H9 (cell line): ENCODE results near the gene KCNH1. TPM values are rescaled to one million over a fixed set of nuclear protein-coding genes. Genes with fewer than 3 reads are reported as not detected.

Experiments
- DNase-seq: peaks from one replicate; pipeline ENCODE4 v3.0.0-alpha.2; 2017
- H2AFZ ChIP-seq: one replicate; pipeline ENCODE4 v1.6.1; 2013; ENCODE audit warnings: mild to moderate bottlenecking, low read length, control low read depth, moderate library complexity
- H2AK5ac ChIP-seq: 2 replicates; pipeline ENCODE4 v1.6.1; 2013; ENCODE audit warnings: low read length, control low read depth, mixed read lengths; ENCODE audit not compliant: insufficient read length
- H2BK120ac ChIP-seq: one replicate; pipeline ENCODE4 v1.6.1; 2013; ENCODE audit warnings: low read depth, mild to moderate bottlenecking, low read length, control low read depth, inconsistent platforms; ENCODE audit not compliant: poor library complexity, severe bottlenecking
- H2BK12ac ChIP-seq: 2 replicates; pipeline ENCODE4 v1.6.1; 2013; ENCODE audit warnings: low read length, control low read depth, mixed read lengths, low read depth; ENCODE audit not compliant: insufficient read length
- H2BK15ac ChIP-seq: 2 replicates; pipeline ENCODE4 v1.6.1; 2013; ENCODE audit warnings: low read depth, low read length, control low read depth
- H2BK20ac ChIP-seq: one replicate; pipeline ENCODE4 v1.6.1; 2013; ENCODE audit warnings: low read depth, mild to moderate bottlenecking, low read length, control low read depth, inconsistent platforms; ENCODE audit not compliant: poor library complexity, severe bottlenecking
- H2BK5ac ChIP-seq: 2 replicates; pipeline ENCODE4 v1.6.1; 2013; ENCODE audit warnings: low read length, control low read depth, mixed read lengths; ENCODE audit not compliant: insufficient read length
- H3K14ac ChIP-seq: 2 replicates; pipeline ENCODE4 v1.6.1; 2013; ENCODE audit warnings: low read length, control low read depth; ENCODE audit not compliant: insufficient read depth
- H3K18ac ChIP-seq: 2 replicates; pipeline ENCODE4 v1.6.1; 2013; ENCODE audit warnings: low read depth, mild to moderate bottlenecking, mixed read lengths, low read length, control low read depth; ENCODE audit not compliant: insufficient read length
- H3K23ac ChIP-seq: 2 replicates; pipeline ENCODE4 v1.6.1; 2013; ENCODE audit warnings: low read length, control low read depth, mixed read lengths, low read depth; ENCODE audit not compliant: insufficient read length
- H3K23me2 ChIP-seq: 2 replicates; pipeline ENCODE4 v1.6.1; 2013; ENCODE audit warnings: low read depth, mild to moderate bottlenecking, mixed read lengths, low read length, control low read depth; ENCODE audit not compliant: insufficient read length, poor library complexity, severe bottlenecking
- H3K27ac ChIP-seq: 2 replicates; pipeline ENCODE4 v1.5.1; 2013; ENCODE audit warnings: low read length, control low read depth, mixed read lengths, low read depth; ENCODE audit not compliant: insufficient read length
- H3K27me3 ChIP-seq: 2 replicates; pipeline ENCODE4 v1.6.1; 2013; ENCODE audit warnings: low read length, control low read depth, inconsistent platforms; ENCODE audit not compliant: insufficient read depth
- H3K4ac ChIP-seq: 2 replicates; pipeline ENCODE4 v1.6.1; 2013; ENCODE audit warnings: low read depth, mild to moderate bottlenecking, control low read depth, inconsistent platforms, low read length, moderate library complexity
- H3K4me1 ChIP-seq: 2 replicates; pipeline ENCODE4 v1.6.1; 2013; ENCODE audit warnings: low read length, control low read depth, inconsistent platforms; ENCODE audit not compliant: insufficient read depth
- H3K4me2 ChIP-seq: 2 replicates; pipeline ENCODE4 v1.6.1; 2013; ENCODE audit warnings: low read length, control low read depth, mixed read lengths; ENCODE audit not compliant: insufficient read length, insufficient read depth
- H3K56ac ChIP-seq: 2 replicates; pipeline ENCODE4 v1.6.1; 2013; ENCODE audit warnings: low read depth, mild to moderate bottlenecking, mixed read lengths, low read length, control low read depth; ENCODE audit not compliant: insufficient read length
- H3K79me1 ChIP-seq: 2 replicates; pipeline ENCODE4 v1.6.1; 2013; ENCODE audit warnings: low read depth, mild to moderate bottlenecking, moderate library complexity, low read length, control low read depth, inconsistent platforms; ENCODE audit not compliant: insufficient read depth, poor library complexity, severe bottlenecking
- H3K79me2 ChIP-seq: 2 replicates; pipeline ENCODE4 v1.6.1; 2013; ENCODE audit warnings: low read length, control low read depth, inconsistent platforms; ENCODE audit not compliant: insufficient read depth
- H3K9ac ChIP-seq: 2 replicates; pipeline ENCODE4 v1.6.1; 2013; ENCODE audit warnings: low read length, control low read depth, mixed read lengths; ENCODE audit not compliant: insufficient read length; ENCODE audit errors: extremely low read depth
- H3K9me3 ChIP-seq: one replicate; pipeline ENCODE4 v1.6.1; 2013; ENCODE audit warnings: low read depth, low read length, inconsistent platforms; ENCODE audit not compliant: control insufficient read depth
- H3T11ph ChIP-seq: one replicate; pipeline ENCODE4 v1.6.1; 2013; ENCODE audit warnings: mild to moderate bottlenecking, low read length, control low read depth, inconsistent platforms
- H4K20me1 ChIP-seq: one replicate; pipeline ENCODE4 v1.6.1; 2013; ENCODE audit not compliant: control insufficient read depth, insufficient read length, insufficient read depth
- H4K5ac ChIP-seq: 2 replicates; pipeline ENCODE4 v1.6.1; 2013; ENCODE audit warnings: low read depth, mild to moderate bottlenecking, mixed read lengths, low read length, control low read depth; ENCODE audit not compliant: insufficient read length
- H4K8ac ChIP-seq: replicated peaks from 2 replicates; pipeline ENCODE4 v1.6.1; 2013; ENCODE audit warnings: low read length, control low read depth, mixed read lengths, low read depth; ENCODE audit not compliant: insufficient read length
- H4K91ac ChIP-seq: 2 replicates; pipeline ENCODE4 v1.6.1; 2013; ENCODE audit warnings: low read depth, mild to moderate bottlenecking, moderate library complexity, mixed read lengths, low read length, control low read depth; ENCODE audit not compliant: insufficient read length
- H3K27ac Mint-ChIP-seq, 3 experiments: 2 replicates in 2 of 3; 3 replicates in 1 of 3; pipeline ENCODE4 v1.8.0; 2020 to 2021; ENCODE audit warnings: mixed read lengths in 3 of 3, mild to moderate bottlenecking in 1 of 3, moderate library complexity in 1 of 3
- H3K27me3 Mint-ChIP-seq: 2 replicates; pipeline ENCODE4 v1.8.0; 2021; ENCODE audit warnings: low read depth, mild to moderate bottlenecking, moderate library complexity, mixed read lengths
- H3K36me3 Mint-ChIP-seq, 3 experiments: 2 replicates in 2 of 3; 3 replicates in 1 of 3; pipeline ENCODE4 v1.8.0; 2020 to 2021; ENCODE audit warnings: low read depth in 3 of 3, mixed read lengths in 3 of 3; ENCODE audit not compliant: insufficient read depth in 1 of 3
- H3K4me1 Mint-ChIP-seq, 2 experiments: 2 replicates each; pipeline ENCODE4 v1.8.0; 2020; ENCODE audit warnings: mixed read lengths in 2 of 2
- H3K4me3 Mint-ChIP-seq, 2 experiments: 2 replicates in 1 of 2; 3 replicates in 1 of 2; pipeline ENCODE4 v1.8.0; 2020 to 2021; ENCODE audit warnings: mild to moderate bottlenecking in 2 of 2, mixed read lengths in 2 of 2, moderate library complexity in 1 of 2
- H3K9me3 Mint-ChIP-seq, 2 experiments: 2 replicates in 1 of 2; 3 replicates in 1 of 2; pipeline ENCODE4 v1.8.0; 2020; ENCODE audit warnings: mild to moderate bottlenecking in 2 of 2, mixed read lengths in 2 of 2, moderate library complexity in 1 of 2
- CTCF ChIP-seq: fragments of 200-600 bp; sonication (generic); conservative IDR thresholded peaks from 3 replicates; pipeline ENCODE4 v1.8.0; 2021; ENCODE audit warnings: antibody characterized with exemption, mild to moderate bottlenecking
- WGBS: extraction: QIAGEN DNeasy Blood & Tissue Kit; methylation state at CpG from one replicate; pipeline ENCODE4 v1.1.7; 2013; ENCODE audit warnings: missing lambda C conversion rate, low lambda C conversion rate, mixed read lengths; ENCODE audit not compliant: insufficient read length; ENCODE audit errors: extremely low coverage; 5-methylcytosine and 5-hydroxymethylcytosine counted together
- total RNA-seq: library from RNA; stranded (reverse); gene quantifications from 2 replicates; pipeline ENCODE4 v1.2.1, GENCODE V29; 2021

KCNH1 gene
- total RNA-seq, 1 experiment from 2014 or later, result 0.11 TPM

GRCh38 chr1:210738256-210738655 lies 395.7 kb downstream of the KCNH1 start:
- Histone ChIP-seq H3K27ac (no peak overlapping the region), H2BK12ac (no peak overlapping the region), H2AK5ac (no peak overlapping the region), H2BK15ac (no peak overlapping the region), H2BK20ac (no peak overlapping the region), H4K20me1 (no peaks in the 10 kb centered on the region), H3K14ac (no peak overlapping the region), H3K9me3 (no peaks in the 10 kb centered on the region), H2AFZ (no peak overlapping the region), H3K4me2 (no peak overlapping the region), H4K5ac (no peak overlapping the region), H3K18ac (no peak overlapping the region), H3K9ac (no peak overlapping the region), H2BK120ac (no peak overlapping the region), H3K56ac (no peak overlapping the region), H3K79me2 (no peaks in the 10 kb centered on the region), H4K8ac (no peak overlapping the region), H3K4me1 (no peaks in the 10 kb centered on the region; the same call in 1 of the 2 replicates), H3T11ph (no peak overlapping the region), H3K23me2 (no peaks in the 10 kb centered on the region), H3K4ac (no peak overlapping the region), H3K27me3 (no peaks in the 10 kb centered on the region), H4K91ac (no peak overlapping the region), H3K23ac (no peak overlapping the region), H3K79me1 (no peaks in the 10 kb centered on the region), H2BK5ac (no peak overlapping the region)
- no peak for TF ChIP-seq CTCF
- no peak for DNase-seq
- peaks cover 3 to 8% of the 10 kb centered on the region in 2 experiments; a peak in 2 of 4 replicates for H3K4me1 Mint-ChIP-seq
- no CpG with 5 or more reads among the region's 5 CpGs for whole genome bisulfite sequencing
- no peaks in the 10 kb centered on the region for H3K9me3 Mint-ChIP-seq
- no peak overlapping the region for H3K4me3 Mint-ChIP-seq
- H3K27me3 Mint-ChIP-seq, result no peaks in the 10 kb centered on the region
- H3K36me3 Mint-ChIP-seq, result no peaks in the 10 kb centered on the region
- H3K27ac Mint-ChIP-seq, result no peak overlapping the region
